Calu3 (cell line): ENCODE data around the gene MOCOS. TPM values are rescaled to one million over a fixed set of nuclear protein-coding genes. Genes with fewer than 3 reads are reported as not detected.
A peak's percentile ranks its signal among the peaks of the same experiment; 100 is the strongest.

Experiments used
- BruUV-seq: library from RNA; stranded (reverse); fragments of 400-500 nt; replicated peaks from 2 replicates; lab custom pipeline; 2021; lab: Mats Ljungman, UMichigan
- CTCF ChIA-PET: fragments of 300-600 bp; sonication (Branson Sonifier 250); formaldehyde crosslinking; loops from one replicate; lab custom pipeline; 2022; ENCODE audit warnings: antibody characterized with exemption; lab: Charles Lee
- DNase-seq: peaks from one replicate; pipeline ENCODE4 v3.0.0; 2022
- H3K27ac Mint-ChIP-seq: one replicate; pipeline ENCODE4 v1.8.0; 2022; ENCODE audit warnings: mixed read lengths; ENCODE audit not compliant: unreplicated experiment
- H3K27me3 Mint-ChIP-seq: one replicate; pipeline ENCODE4 v1.8.0; 2022; ENCODE audit warnings: mixed read lengths; ENCODE audit not compliant: unreplicated experiment
- H3K36me3 Mint-ChIP-seq: one replicate; pipeline ENCODE4 v1.8.0; 2022; ENCODE audit warnings: mild to moderate bottlenecking, moderate library complexity, mixed read lengths; ENCODE audit not compliant: insufficient read depth, unreplicated experiment
- H3K4me1 Mint-ChIP-seq: one replicate; pipeline ENCODE4 v1.8.0; 2022; ENCODE audit warnings: mild to moderate bottlenecking, low read depth, mixed read lengths; ENCODE audit not compliant: unreplicated experiment
- H3K4me3 Mint-ChIP-seq: one replicate; pipeline ENCODE4 v1.8.0; 2022; ENCODE audit warnings: mild to moderate bottlenecking, low read depth, moderate library complexity, mixed read lengths; ENCODE audit not compliant: unreplicated experiment
- H3K9me3 Mint-ChIP-seq: one replicate; pipeline ENCODE4 v1.8.0; 2022; ENCODE audit warnings: low read depth, mixed read lengths; ENCODE audit not compliant: unreplicated experiment
- CTCF ChIP-seq: fragments of 200-600 bp; IDR thresholded peaks from one replicate; pipeline ENCODE4 v1.8.0; 2022; ENCODE audit warnings: antibody characterized with exemption; ENCODE audit not compliant: unreplicated experiment
- intact Hi-C: fragments of 100-400 bp; cut with micrococcal nuclease; formaldehyde crosslinking; loops from one replicate; pipeline ENCODE4 v1.10.0; 2022; ENCODE audit not compliant: unreplicated experiment
- total RNA-seq: library from RNA; stranded (reverse); gene quantifications from 2 replicates; pipeline ENCODE4 v1.2.3, GENCODE V29; 2022

The MOCOS gene
- total RNA-seq, 1 experiment from 2014 or later = 24.5 TPM

GRCh38 chr18:36179562-36180355, 7.5 kb upstream of the MOCOS start:
- CTCF ChIA-PET = interaction anchor here (0.8 kb wide), 1 partner anchor 10 kb away, joined by 3 read pairs; no protein-coding TSS in a partner anchor
- intact Hi-C loops = no loop called here

GRCh38 chr18:36181441-36181840, 5.9 kb upstream of the MOCOS start:
- CTCF ChIA-PET = no interaction called here
- intact Hi-C loops = no loop called here
- H3K4me3 Mint-ChIP-seq = no peak overlapping the region
- no peaks in the 10 kb centered on the region for H3K27me3 Mint-ChIP-seq
- DNase-seq = no peak
- H3K4me1 Mint-ChIP-seq = peaks cover 9% of the 10 kb centered on the region
- no peak for TF ChIP-seq CTCF
- no peaks in the 10 kb centered on the region for H3K9me3 Mint-ChIP-seq
- no peak overlapping the region for H3K27ac Mint-ChIP-seq
- no TSS peak for BruUV-seq
- H3K36me3 Mint-ChIP-seq = peaks cover 12% of the 10 kb centered on the region

More at GRCh38 chr18:36179562-36180355, 7.5 kb upstream of the MOCOS start:
- H3K27ac Mint-ChIP-seq = peak overlapping the region; percentile 55
- no TSS peak for BruUV-seq
- H3K4me3 Mint-ChIP-seq = no peak overlapping the region
- no peak for TF ChIP-seq CTCF
- H3K36me3 Mint-ChIP-seq = peaks cover 14% of the 10 kb centered on the region
- H3K4me1 Mint-ChIP-seq = peaks cover 9% of the 10 kb centered on the region
- H3K27me3 Mint-ChIP-seq = no peaks in the 10 kb centered on the region
- H3K9me3 Mint-ChIP-seq = no peaks in the 10 kb centered on the region
- peak; percentile 43 for DNase-seq

- Mint-ChIP-seq H3K4me1 (peaks cover 9% of the 10 kb centered on the region), H3K27me3 (no peaks in the 10 kb centered on the region), H3K4me3 (no peak overlapping the region), H3K36me3 (peaks cover 18% of the 10 kb centered on the region), H3K9me3 (no peaks in the 10 kb centered on the region), H3K27ac (no peak overlapping the region)
- no peak for DNase-seq
- no peak for TF ChIP-seq CTCF
- CTCF ChIA-PET = no interaction called here
- intact Hi-C loops = no loop called here
- BruUV-seq = no TSS peak
These were observed 5.3 kb upstream of the MOCOS start for GRCh38 chr18:36181898-36182506.

- H3K36me3 Mint-ChIP-seq = peaks cover 26% of the 10 kb centered on the region
- intact Hi-C loops = no loop called here
- CTCF ChIA-PET = no interaction called here
- no peak for TF ChIP-seq CTCF
- H3K4me3 Mint-ChIP-seq = no peak overlapping the region
- no peaks in the 10 kb centered on the region for H3K27me3 Mint-ChIP-seq
- no peaks in the 10 kb centered on the region for H3K9me3 Mint-ChIP-seq
- H3K4me1 Mint-ChIP-seq = peaks cover 9% of the 10 kb centered on the region
- H3K27ac Mint-ChIP-seq = no peak overlapping the region
- DNase-seq = no peak
- no TSS peak for BruUV-seq
These were observed 4.3 kb upstream of the MOCOS start for GRCh38 chr18:36183033-36183432.
